ENCODE results near the gene ARL10.

ARL10 gene

GRCh38 chr5:176410486-176411180 lies 45.3 kb downstream of the ARL10 start:
- DNase-seq (ENCODE audit: low read depth), result no peak

- no peak for DNase-seq (ENCODE audit: low read depth)
Measured at GRCh38 chr5:176412517-176413254, 47.4 kb downstream of the ARL10 start.

GRCh38 chr5:176413255-176413565 lies 47.9 kb downstream of the ARL10 start:
- DNase-seq (ENCODE audit: low read depth), result peak; percentile 65

GRCh38 chr5:176413709-176414191 lies 48.5 kb downstream of the ARL10 start:
- no peak for DNase-seq (ENCODE audit: low read depth)

DNA sequence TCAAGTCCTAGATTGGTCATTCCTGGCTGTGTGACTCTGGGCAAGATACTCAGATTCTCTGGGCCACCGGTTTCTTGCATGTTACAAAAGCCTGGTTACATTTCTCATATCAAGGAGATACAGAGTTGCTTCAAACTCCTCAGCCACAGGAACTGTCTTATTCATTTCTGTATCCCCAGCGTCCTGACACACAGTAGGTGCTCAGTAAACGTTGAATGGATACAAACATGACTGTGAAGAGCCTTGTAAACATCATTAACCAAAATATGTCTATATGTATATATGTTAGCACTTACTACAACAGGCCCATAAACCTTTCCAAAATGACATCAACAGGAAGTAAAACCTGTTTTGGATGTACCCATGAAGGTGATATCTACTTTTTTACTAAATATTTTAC lies 49.4 kb downstream of the ARL10 start:
- no peak for DNase-seq (ENCODE audit: low read depth)

DNA sequence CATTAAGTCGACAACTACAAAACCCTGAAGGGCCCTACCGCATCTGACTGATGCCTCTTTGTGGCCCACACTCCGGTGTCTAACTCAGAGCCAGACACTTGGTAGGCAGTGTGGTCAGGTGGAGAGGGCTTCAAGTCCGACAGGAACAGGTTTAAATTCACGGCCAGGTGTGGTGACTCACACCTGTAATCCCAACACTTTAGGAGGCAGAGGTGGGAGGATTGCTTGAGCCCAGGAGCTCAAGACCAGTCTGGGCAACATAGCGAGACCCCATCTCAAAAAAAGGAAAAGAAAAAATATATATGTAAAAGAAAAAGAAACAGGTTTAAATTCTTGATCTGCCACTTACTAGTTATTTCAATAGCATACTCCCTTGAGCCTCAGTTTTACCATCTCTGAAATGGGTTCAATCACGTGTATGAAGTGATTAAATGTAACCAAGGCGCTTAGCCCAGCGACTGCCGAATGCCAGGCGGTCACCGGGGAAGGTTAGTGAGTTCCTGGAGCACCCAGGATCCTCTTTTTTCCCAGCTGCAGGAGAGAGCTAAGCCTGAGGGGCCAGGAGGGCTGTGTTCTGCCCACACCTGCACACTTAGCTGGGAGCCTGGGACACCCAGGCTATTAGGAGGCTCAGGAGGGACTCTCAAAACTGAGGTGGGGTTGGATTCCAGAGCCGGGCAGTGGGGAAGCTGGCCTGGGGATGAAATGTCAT lies 50.1 kb downstream of the ARL10 start:
- DNase-seq (ENCODE audit: low read depth), result no peak

DNA sequence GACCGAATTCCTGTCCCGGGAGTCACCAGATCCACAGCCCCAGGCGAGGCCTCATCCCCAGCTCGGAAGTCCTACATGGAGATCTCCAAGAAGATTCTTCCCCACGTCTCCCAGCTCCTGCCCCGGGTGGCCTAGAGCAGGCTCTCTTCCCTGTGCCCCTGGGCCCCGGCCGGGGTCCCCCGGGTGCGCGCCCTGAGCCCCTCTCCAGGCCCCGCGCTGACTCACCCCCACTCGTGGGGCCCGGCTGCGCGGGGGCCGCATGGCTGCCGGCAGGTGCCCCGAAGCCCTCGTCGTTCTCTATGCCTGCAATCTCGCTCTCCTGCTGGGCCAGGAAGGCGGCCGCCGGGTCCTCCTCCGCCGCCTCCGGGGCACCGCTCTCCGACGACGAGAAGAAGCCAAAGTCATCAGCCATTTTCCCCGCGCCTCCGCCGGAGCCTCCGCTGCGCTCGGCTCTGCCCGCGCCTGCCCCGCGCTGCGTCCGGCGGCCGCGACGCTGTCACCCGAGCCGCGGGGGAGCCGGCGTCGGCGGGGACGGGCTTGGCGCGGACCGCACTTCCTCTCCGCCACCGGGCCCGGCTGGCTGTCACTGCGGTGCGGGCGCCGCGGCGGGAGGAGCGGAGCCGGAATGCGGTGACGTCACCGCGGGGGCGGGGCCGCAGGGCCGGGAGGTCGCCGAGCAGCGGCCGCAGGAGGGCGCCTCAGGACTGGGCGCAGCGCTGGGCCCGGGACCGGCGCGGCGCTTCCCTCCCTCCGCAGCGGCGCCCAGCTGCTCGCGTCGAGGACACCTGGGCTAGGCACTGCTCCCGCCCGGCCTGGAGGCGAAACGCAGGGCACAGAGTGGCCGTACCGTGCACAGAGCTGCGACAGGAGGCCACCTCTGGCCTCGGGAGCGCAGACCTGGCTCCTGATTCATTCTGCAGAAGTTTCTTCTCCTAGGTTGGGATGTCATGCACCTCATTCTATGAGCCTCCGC lies 51.0 kb downstream of the ARL10 start, which contains the start of gene CLTB:
TSS of gene CLTB (minus strand) at position 588 of the 973 bp plus-strand sequence. CDS start at position 412, 176 bp downstream.
- DNase-seq (ENCODE audit: low read depth), result peak; percentile 91

GRCh38 chr5:176416965-176417364 lies 51.7 kb downstream of the ARL10 start:
- DNase-seq (ENCODE audit: low read depth), result no peak

GRCh38 chr5:176418251-176418650 lies 53.0 kb downstream of the ARL10 start:
- peak; percentile 32 for DNase-seq (ENCODE audit: low read depth)

- no peak for DNase-seq (ENCODE audit: low read depth)
Measured at GRCh38 chr5:176420086-176420485, 54.8 kb downstream of the ARL10 start.

- DNase-seq (ENCODE audit: low read depth), result no peak
Measured at GRCh38 chr5:176420972-176421544, 55.8 kb downstream of the ARL10 start.

DNA sequence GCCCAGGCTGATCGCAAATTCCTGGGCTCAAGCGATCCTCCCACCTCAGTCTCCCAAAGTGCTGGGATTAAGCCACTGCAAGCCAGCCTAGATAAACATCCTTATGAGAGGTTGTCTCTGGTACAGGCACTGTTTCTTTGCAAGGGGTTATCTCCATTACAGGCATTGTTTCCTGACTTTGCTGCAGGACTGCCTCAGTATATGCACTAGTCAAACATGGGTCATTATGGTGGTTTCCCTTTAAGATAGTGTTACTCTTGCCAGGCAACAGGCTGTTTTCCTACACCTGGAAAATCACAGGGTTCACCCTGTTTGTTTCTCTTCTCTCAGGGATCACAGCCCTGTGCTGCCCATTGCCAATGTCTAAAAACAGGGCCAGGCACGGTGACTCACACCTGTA lies 58.9 kb downstream of the ARL10 start:
- DNase-seq (ENCODE audit: low read depth), result no peak

GRCh38 chr5:176425138-176425537 lies 59.9 kb downstream of the ARL10 start:
- no peak for DNase-seq (ENCODE audit: low read depth)

GRCh38 chr5:176425791-176426190 lies 60.5 kb downstream of the ARL10 start:
- no peak for DNase-seq (ENCODE audit: low read depth)

- no peak for DNase-seq (ENCODE audit: low read depth)
Measured at GRCh38 chr5:176426876-176427275, 61.6 kb downstream of the ARL10 start.

- peak; percentile 55 for DNase-seq (ENCODE audit: low read depth)
Measured at GRCh38 chr5:176427971-176428370, 62.7 kb downstream of the ARL10 start.

GRCh38 chr5:176429972-176430371 lies 64.7 kb downstream of the ARL10 start:
- DNase-seq (ENCODE audit: low read depth), result no peak
